Gastrocnemius medialis (tissue), 4 donors: ENCODE measurements around the gene SLC25A39. TPM values are rescaled to one million over a fixed set of nuclear protein-coding genes. Genes with fewer than 3 reads are reported as not detected.

ENCODE experiments used
- ATAC-seq, 2 donors: fragments of 150-250 bp; one replicate each; pipeline ENCODE4 v1.9.1; 2016
- DNase-seq, 2 donors: peaks; one replicate each; pipeline ENCODE4 v3.0.0-alpha.2; 2019
- H3K27ac ChIP-seq, 4 donors: fragments of 200-600 bp; sonication (generic); 1 replicate in 1 of 4; 2 replicates in 3 of 4; pipeline ENCODE4 v1.5.1; 2016 to 2018; ENCODE audit warnings: mild to moderate bottlenecking in 2 of 4, moderate library complexity in 1 of 4
- H3K27me3 ChIP-seq, 3 donors: fragments of 200-600 bp; sonication (generic) in 2 of 3; 1 replicate in 1 of 3; 2 replicates in 2 of 3; pipeline versions ENCODE4 v1.5.1 to v1.6.0; 2016 to 2019; ENCODE audit warnings: mild to moderate bottlenecking in 1 of 3, moderate library complexity in 1 of 3
- H3K36me3 ChIP-seq, 2 donors: fragments of 200-600 bp; sonication (generic) in 1 of 2; one replicate each; pipeline ENCODE4 v1.5.1; 2017 to 2018
- H3K4me1 ChIP-seq, 2 donors: fragments of 200-600 bp; sonication (generic) in 1 of 2; one replicate each; pipeline ENCODE4 v1.5.1; 2016 to 2017; ENCODE audit warnings: mild to moderate bottlenecking in 2 of 2
- H3K4me3 ChIP-seq, 4 donors: fragments of 200-600 bp; sonication (generic) in 3 of 4; 1 replicate in 1 of 4; 2 replicates in 3 of 4; pipeline ENCODE4 v1.5.1; 2016 to 2019; ENCODE audit warnings: mild to moderate bottlenecking in 2 of 4
- H3K9me3 ChIP-seq, 3 donors: fragments of 200-600 bp; sonication (generic) in 2 of 3; 1 replicate in 1 of 3; 2 replicates in 2 of 3; pipeline ENCODE4 v1.5.1; 2016 to 2019
- POLR2A ChIP-seq, 2 donors: fragments of 450-650 bp; IDR thresholded peaks; one replicate each; pipeline ENCODE4 v1.6.1; 2017; ENCODE audit warnings: antibody characterized with exemption in 2 of 2, mild to moderate bottlenecking in 2 of 2, moderate library complexity in 2 of 2
- in situ Hi-C, 4 donors: fragments of 200-750 bp; cut with MboI; loops; one replicate each; pipeline versions ENCODE4 v1.15.0 to v1.8.0; 2017; ENCODE audit warnings: low sequenced_read_pairs in 4 of 4
- intact Hi-C: fragments of 100-400 bp; cut with DNase I; formaldehyde crosslinking; loops from one replicate; pipeline ENCODE4 v1.15.1; 2023; ENCODE audit warnings: low total_unique reads
- total RNA-seq, 4 donors: library from RNA; depleted of rRNA; stranded (reverse); fragments of >200 nt; gene quantifications; one replicate each; pipeline versions ENCODE4 v1.1.0 to v1.2.3, GENCODE V29; 2016
- TF ChIP-seq, protein P1 (sequence below), 5 experiments: fragments of 450-650 bp in 3 of 5; fragments of 200-600 bp in 2 of 5; sonication (generic) in 2 of 5; IDR thresholded peaks in 4 of 5; conservative IDR thresholded peaks in 1 of 5; 1 replicate in 4 of 5; 2 replicates in 1 of 5; pipeline ENCODE4 v1.5.1; 2016 to 2019; ENCODE audit warnings: antibody characterized with exemption in 5 of 5, mild to moderate bottlenecking in 3 of 5, moderate library complexity in 3 of 5

SLC25A39 gene
- total RNA-seq, 4 donors from 2014 or later, result 36.7 to 44.2 (median 38.4) TPM

DNA sequence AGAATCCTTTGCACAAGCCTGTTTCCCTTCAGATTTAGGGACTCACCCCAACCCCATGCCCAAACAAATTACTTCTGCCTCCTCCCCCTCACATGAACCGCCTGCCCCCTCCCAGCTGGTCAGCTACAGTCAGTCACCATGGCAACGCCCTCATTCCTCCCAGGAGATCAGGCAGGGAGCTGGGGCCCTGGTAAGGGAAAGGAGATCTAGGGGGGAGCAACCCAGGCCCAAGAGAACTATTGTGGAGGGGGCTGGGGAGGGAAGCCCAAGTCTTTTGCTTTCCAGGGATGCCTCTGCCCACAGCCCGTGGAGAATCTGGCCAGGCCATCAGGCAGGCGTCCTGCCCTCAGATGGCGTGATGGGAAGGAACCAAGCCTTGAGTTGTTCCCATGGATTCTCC, 36.2 kb upstream of the SLC25A39 start:
- H3K27ac ChIP-seq, result no peak overlapping the region
- H3K27me3 ChIP-seq, result peaks cover 5 to 17% (median 15%) of the 10 kb centered on the region in 3 donors
- no peaks in the 10 kb centered on the region for H3K36me3 ChIP-seq
- DNase-seq (no peak), ATAC-seq (no peak)
- intact Hi-C loops (no loop called here), in situ Hi-C loops (no loop called here)
- H3K4me3 ChIP-seq, result no peak overlapping the region
- no peak for TF ChIP-seq POLR2A (IDR thresholded peaks at IDR 0.05)
- TF ChIP-seq, protein P1, sequence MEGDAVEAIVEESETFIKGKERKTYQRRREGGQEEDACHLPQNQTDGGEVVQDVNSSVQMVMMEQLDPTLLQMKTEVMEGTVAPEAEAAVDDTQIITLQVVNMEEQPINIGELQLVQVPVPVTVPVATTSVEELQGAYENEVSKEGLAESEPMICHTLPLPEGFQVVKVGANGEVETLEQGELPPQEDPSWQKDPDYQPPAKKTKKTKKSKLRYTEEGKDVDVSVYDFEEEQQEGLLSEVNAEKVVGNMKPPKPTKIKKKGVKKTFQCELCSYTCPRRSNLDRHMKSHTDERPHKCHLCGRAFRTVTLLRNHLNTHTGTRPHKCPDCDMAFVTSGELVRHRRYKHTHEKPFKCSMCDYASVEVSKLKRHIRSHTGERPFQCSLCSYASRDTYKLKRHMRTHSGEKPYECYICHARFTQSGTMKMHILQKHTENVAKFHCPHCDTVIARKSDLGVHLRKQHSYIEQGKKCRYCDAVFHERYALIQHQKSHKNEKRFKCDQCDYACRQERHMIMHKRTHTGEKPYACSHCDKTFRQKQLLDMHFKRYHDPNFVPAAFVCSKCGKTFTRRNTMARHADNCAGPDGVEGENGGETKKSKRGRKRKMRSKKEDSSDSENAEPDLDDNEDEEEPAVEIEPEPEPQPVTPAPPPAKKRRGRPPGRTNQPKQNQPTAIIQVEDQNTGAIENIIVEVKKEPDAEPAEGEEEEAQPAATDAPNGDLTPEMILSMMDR (IDR thresholded peaks at IDR 0.05 in 4 of 5, conservative IDR thresholded peaks at IDR 0.05 in 1 of 5), result no peak
- H3K4me1 ChIP-seq, result peaks cover 4 to 12% of the 10 kb centered on the region in 2 donors
- H3K9me3 ChIP-seq, result no peaks in the 10 kb centered on the region

DNA sequence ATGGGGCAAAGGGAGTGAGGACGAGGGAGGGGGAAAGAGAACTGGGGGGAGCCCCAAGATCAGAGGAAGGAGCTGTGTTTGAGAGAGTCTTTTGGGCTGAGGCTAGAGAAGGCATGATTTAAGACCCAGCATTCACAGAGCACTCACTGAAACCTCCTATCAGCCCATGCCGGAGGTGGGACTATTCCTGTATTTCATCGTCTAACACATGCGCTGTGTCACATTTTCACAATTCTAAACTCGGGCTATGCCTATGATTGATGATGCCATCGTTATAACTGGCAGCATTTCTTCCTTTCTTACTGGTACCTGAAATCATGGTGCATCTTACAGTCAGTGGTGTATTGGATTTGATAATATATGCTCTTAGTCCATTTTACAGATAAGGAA, 35.5 kb upstream of the SLC25A39 start:
- ATAC-seq, result no peak
- in situ Hi-C loops, result no loop called here
- Histone ChIP-seq H3K27ac (no peak overlapping the region), H3K27me3 (peaks cover 5 to 17% (median 12%) of the 10 kb centered on the region in 3 donors), H3K4me1 (peaks cover 4 to 12% of the 10 kb centered on the region in 2 donors), H3K36me3 (no peaks in the 10 kb centered on the region), H3K4me3 (no peak overlapping the region), H3K9me3 (no peaks in the 10 kb centered on the region)
- TF ChIP-seq, protein P1 (IDR thresholded peaks at IDR 0.05 in 4 of 5, conservative IDR thresholded peaks at IDR 0.05 in 1 of 5), result no peak
- intact Hi-C loops, result no loop called here
- DNase-seq, result no peak

DNA sequence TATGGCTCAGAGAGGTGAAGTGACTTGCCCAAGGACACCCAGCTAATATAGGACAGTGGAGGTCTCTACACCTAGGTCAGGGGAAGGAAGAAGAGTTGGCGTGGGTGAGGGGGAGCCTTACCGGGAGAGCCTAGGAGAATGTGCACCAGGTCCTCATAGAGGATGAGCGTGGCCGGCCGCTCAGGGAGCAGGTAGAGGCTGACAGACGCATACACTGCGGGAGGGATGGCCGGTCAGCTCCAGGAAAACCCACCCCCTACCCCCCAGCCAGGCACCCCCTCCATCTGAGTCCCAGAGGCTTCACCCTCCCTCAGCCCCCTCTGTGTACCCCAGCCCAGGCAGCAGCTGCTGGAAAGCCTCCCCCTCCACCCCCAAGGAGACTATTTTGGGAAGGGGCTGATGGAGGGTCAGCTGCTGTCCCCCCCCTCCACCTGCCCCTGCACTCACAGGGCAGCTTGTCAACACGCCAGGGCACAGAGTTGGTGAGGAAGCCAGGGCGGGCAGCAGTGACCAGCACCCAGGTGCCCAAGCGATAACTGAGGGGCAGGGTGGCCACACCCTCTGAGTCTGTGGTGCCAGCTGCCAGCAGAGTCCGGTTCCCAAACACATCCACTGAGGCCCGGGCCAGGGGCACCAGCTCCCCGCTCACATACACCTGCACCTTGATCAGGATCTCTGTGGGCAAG, 35.0 kb upstream of the SLC25A39 start:
- ATAC-seq (no peak), DNase-seq (no peak)
- H3K27ac ChIP-seq, result no peak overlapping the region
- no peaks in the 10 kb centered on the region for H3K9me3 ChIP-seq
- TF ChIP-seq, protein P1 (IDR thresholded peaks at IDR 0.05 in 4 of 5, conservative IDR thresholded peaks at IDR 0.05 in 1 of 5), result no peak
- no peak for TF ChIP-seq POLR2A (IDR thresholded peaks at IDR 0.05)
- intact Hi-C loops, result no loop called here
- in situ Hi-C loops, result no loop called here
- H3K4me1 ChIP-seq, result peaks cover 4 to 12% of the 10 kb centered on the region in 2 donors
- no peaks in the 10 kb centered on the region for H3K36me3 ChIP-seq
- H3K27me3 ChIP-seq, result peaks cover 5 to 17% (median 12%) of the 10 kb centered on the region in 3 donors
- no peak overlapping the region for H3K4me3 ChIP-seq

DNA sequence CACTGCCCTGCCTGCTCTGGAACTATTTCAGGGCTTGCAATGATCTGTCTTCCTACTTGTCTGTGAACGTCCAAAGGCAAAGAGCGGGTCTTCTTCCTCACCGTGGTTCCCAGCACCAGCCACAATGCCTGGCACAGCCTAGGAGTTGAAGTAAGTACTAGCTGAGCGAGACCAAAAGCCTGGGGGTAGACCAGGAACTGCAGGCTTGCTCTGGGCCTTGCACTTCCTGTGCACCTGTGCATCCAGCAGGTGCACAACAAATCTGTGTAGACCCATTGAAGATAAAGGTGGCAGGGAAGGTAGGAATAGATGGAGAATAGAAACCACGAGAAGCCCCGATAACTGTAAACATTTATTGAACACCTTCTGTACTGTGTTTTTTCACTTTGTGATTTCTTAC, 34.4 kb upstream of the SLC25A39 start:
- in situ Hi-C loops (no loop called here), intact Hi-C loops (no loop called here)
- Histone ChIP-seq H3K36me3 (no peaks in the 10 kb centered on the region), H3K27ac (no peak overlapping the region), H3K9me3 (no peaks in the 10 kb centered on the region), H3K4me1 (peaks cover 4 to 11% of the 10 kb centered on the region in 2 donors), H3K27me3 (peaks cover 5 to 17% (median 12%) of the 10 kb centered on the region in 3 donors), H3K4me3 (no peak overlapping the region)
- no peak for ATAC-seq
- no peak for DNase-seq
- TF ChIP-seq POLR2A (IDR thresholded peaks at IDR 0.05), result no peak
- TF ChIP-seq, protein P1 (IDR thresholded peaks at IDR 0.05 in 4 of 5, conservative IDR thresholded peaks at IDR 0.05 in 1 of 5), result no peak
